Neuronal stem cell (in vitro differentiated cells): Measurements from ENCODE around the gene KLRK1.

Source experiments
- DNase-seq: peaks from one replicate; pipeline ENCODE4 v3.0.0-alpha.2; 2013; ENCODE audit warnings: low spot score
- H2AFZ ChIP-seq: one replicate; pipeline ENCODE4 v1.6.1; 2013; ENCODE audit warnings: mild to moderate bottlenecking, low read length, inconsistent platforms
- H2AK5ac ChIP-seq: 2 replicates; pipeline ENCODE4 v1.6.1; 2013; ENCODE audit warnings: low read depth, mild to moderate bottlenecking, inconsistent platforms, low read length, moderate library complexity, mixed read lengths
- H2BK120ac ChIP-seq: 2 replicates; pipeline ENCODE4 v1.6.1; 2013; ENCODE audit warnings: low read depth, mild to moderate bottlenecking, inconsistent platforms, low read length, moderate library complexity, mixed read lengths
- H2BK12ac ChIP-seq: one replicate; pipeline ENCODE4 v1.6.1; 2013; ENCODE audit warnings: low read length, inconsistent platforms
- H2BK15ac ChIP-seq: 2 replicates; pipeline ENCODE4 v1.6.1; 2013; ENCODE audit warnings: mild to moderate bottlenecking, low read length, inconsistent platforms, mixed read lengths
- H2BK5ac ChIP-seq: one replicate; pipeline ENCODE4 v1.6.1; 2013; ENCODE audit warnings: inconsistent platforms, mild to moderate bottlenecking, low read length, moderate library complexity
- H3K14ac ChIP-seq: one replicate; pipeline ENCODE4 v1.6.1; 2013; ENCODE audit warnings: low read length, inconsistent platforms
- H3K18ac ChIP-seq: 2 replicates; pipeline ENCODE4 v1.6.1; 2013; ENCODE audit warnings: low read length, inconsistent platforms
- H3K23ac ChIP-seq: 2 replicates; pipeline ENCODE4 v1.6.1; 2013; ENCODE audit warnings: low read depth, mild to moderate bottlenecking, mixed read lengths, low read length, inconsistent platforms; ENCODE audit not compliant: poor library complexity
- H3K27ac ChIP-seq: replicated peaks from 3 replicates; pipeline ENCODE4 v1.5.1; 2013; ENCODE audit warnings: low read length, inconsistent platforms
- H3K27me3 ChIP-seq, 3 experiments: 2 replicates each; pipeline ENCODE4 v1.6.1; 2013; ENCODE audit warnings: low read length in 3 of 3, mild to moderate bottlenecking in 2 of 3, inconsistent platforms in 1 of 3, low read depth in 1 of 3, mixed read lengths in 1 of 3, moderate library complexity in 1 of 3; ENCODE audit not compliant: control insufficient read depth in 3 of 3, insufficient read depth in 3 of 3
- H3K36me3 ChIP-seq, 2 donors: replicated peaks in 1 of 2; 2 replicates each; pipeline ENCODE4 v1.6.1; 2013; ENCODE audit warnings: low read length in 2 of 2; ENCODE audit not compliant: control insufficient read depth in 2 of 2, insufficient read depth in 2 of 2
- H3K4ac ChIP-seq: 2 replicates; pipeline ENCODE4 v1.6.1; 2013; ENCODE audit warnings: inconsistent platforms, mild to moderate bottlenecking, low read length, moderate library complexity
- H3K4me1 ChIP-seq, 2 donors: 1 replicate in 1 of 2; 2 replicates in 1 of 2; pipeline ENCODE4 v1.6.1; 2013; ENCODE audit warnings: low read length in 2 of 2, low read depth in 1 of 2; ENCODE audit not compliant: control insufficient read depth in 2 of 2, insufficient read depth in 1 of 2
- H3K4me2 ChIP-seq: one replicate; pipeline ENCODE4 v1.6.1; 2013; ENCODE audit warnings: mild to moderate bottlenecking, low read length, inconsistent platforms; ENCODE audit not compliant: insufficient read depth, poor library complexity, severe bottlenecking
- H3K4me3 ChIP-seq, 2 donors: 2 replicates each; pipeline ENCODE4 v1.5.1; 2013; ENCODE audit warnings: low read length in 2 of 2, mild to moderate bottlenecking in 2 of 2, inconsistent platforms in 1 of 2, moderate library complexity in 1 of 2
- H3K79me1 ChIP-seq: one replicate; pipeline ENCODE4 v1.6.1; 2013; ENCODE audit warnings: low read depth, mild to moderate bottlenecking, inconsistent platforms, low read length, moderate library complexity
- H3K9ac ChIP-seq: one replicate; pipeline ENCODE4 v1.6.1; 2013; ENCODE audit warnings: mild to moderate bottlenecking, low read depth, low read length, inconsistent platforms; ENCODE audit not compliant: poor library complexity
- H3K9me3 ChIP-seq, 2 donors: replicated peaks in 1 of 2; 2 replicates each; pipeline versions ENCODE3 to v1.6.1; 2013; ENCODE audit warnings: low read length in 2 of 2, mild to moderate bottlenecking in 2 of 2, inconsistent platforms in 1 of 2, low read depth in 1 of 2, mixed read lengths in 1 of 2, moderate library complexity in 1 of 2; ENCODE audit not compliant: control insufficient read depth in 2 of 2, insufficient read depth in 1 of 2
- H4K8ac ChIP-seq: one replicate; pipeline ENCODE4 v1.6.1; 2013; ENCODE audit warnings: low read depth, mild to moderate bottlenecking, inconsistent platforms, low read length, moderate library complexity
- H4K91ac ChIP-seq: one replicate; pipeline ENCODE4 v1.6.1; 2013; ENCODE audit warnings: low read length, low read depth, mild to moderate bottlenecking, inconsistent platforms; ENCODE audit not compliant: poor library complexity
- WGBS, 2 donors: extraction: QIAGEN DNeasy Blood & Tissue Kit; methylation state at CpG; one replicate each; pipeline ENCODE4 v1.1.7; 2013; ENCODE audit warnings: missing lambda C conversion rate in 2 of 2, mixed read lengths in 1 of 2; ENCODE audit not compliant: insufficient read length in 2 of 2, insufficient replicate concordance in 1 of 2; ENCODE audit errors: extremely low coverage in 2 of 2; 5-methylcytosine and 5-hydroxymethylcytosine counted together

Gene KLRK1

DNA sequence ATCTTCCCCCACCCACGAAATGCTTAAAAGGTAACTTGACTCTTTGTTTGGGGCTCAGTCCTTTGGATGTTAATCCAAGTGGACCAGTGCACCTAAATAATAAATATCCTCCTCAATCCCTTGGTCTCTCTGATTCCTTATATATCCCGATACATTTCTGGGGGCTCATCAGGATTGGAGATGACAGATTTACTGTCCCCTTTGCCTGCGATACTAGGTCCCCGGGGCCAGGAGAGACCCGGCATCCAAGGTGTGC lies 26.3 kb downstream of the KLRK1 start:
- H4K8ac ChIP-seq, result no peak overlapping the region
- no peaks in the 10 kb centered on the region for H3K36me3 ChIP-seq
- H2BK12ac ChIP-seq, result peak overlapping the region; percentile 59
- H3K4me3 ChIP-seq, result no peak overlapping the region
- peak overlapping the region; percentile 14 for H3K4me2 ChIP-seq
- peak overlapping the region; percentile 38 for H3K18ac ChIP-seq
- H3K23ac ChIP-seq, result no peak overlapping the region
- no peaks in the 10 kb centered on the region for H3K27me3 ChIP-seq
- no peak overlapping the region for H3K14ac ChIP-seq
- no peak overlapping the region for H2BK120ac ChIP-seq
- H3K4me1 ChIP-seq, result peaks cover 7 to 26% of the 10 kb centered on the region in 2 donors
- peaks cover 0 to 4% of the 10 kb centered on the region in 2 donors for H3K9me3 ChIP-seq
- no peak overlapping the region for H4K91ac ChIP-seq
- H2AK5ac ChIP-seq, result no peak overlapping the region
- H2BK5ac ChIP-seq, result no peak overlapping the region
- no CpG with 5 or more reads among the region's 5 CpGs for WGBS, 2 donors
- H2BK15ac ChIP-seq, result peak overlapping the region; percentile 11
- peak overlapping the region; percentile 94 for H2AFZ ChIP-seq
- no peak overlapping the region for H3K4ac ChIP-seq
- no peaks in the 10 kb centered on the region for H3K79me1 ChIP-seq
- DNase-seq, result no peak
- no peak overlapping the region for H3K9ac ChIP-seq
- H3K27ac ChIP-seq, result no peak overlapping the region

DNA sequence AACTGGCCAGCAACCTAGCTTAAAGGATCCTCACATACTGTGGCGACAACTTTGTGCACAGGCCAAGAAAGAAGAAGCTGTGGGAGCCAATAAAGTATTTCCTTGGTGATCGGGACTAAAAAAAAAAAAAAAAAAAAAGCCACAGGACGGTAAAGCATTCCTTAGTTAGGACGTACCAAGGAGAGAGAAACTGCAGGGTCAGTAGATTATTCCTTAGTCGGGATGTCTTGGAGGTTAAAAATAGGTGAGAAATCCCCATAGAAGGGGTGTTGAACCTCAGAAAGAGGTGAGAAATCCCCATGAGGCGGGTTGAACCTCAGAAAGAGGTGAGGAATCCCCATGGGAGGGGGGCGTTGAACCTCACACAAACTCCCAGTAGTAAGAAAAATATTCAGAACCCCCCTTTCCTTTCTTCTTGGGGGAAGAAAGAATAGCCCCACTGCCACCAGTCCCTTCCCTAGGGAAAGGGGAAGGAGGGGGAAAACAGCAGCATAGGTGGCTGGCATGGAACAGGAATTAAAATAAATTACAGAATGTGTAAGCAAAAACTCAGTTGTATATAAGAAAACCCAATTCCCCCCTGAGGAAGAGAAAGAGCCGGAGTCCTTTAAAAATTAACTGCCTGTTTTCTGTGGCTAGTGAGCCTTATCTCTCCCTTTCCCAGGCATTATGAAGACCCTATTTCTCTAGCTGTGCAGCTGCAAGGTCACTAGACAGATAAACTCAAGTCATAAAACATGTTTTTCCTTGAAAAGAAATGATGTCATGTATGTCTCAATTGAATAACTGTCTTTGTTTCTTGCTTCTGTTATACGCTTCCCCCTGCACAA lies 26.8 kb downstream of the KLRK1 start:
- no peak for DNase-seq
- Histone ChIP-seq H3K36me3 (no peaks in the 10 kb centered on the region), H2AFZ (peak overlapping the region; percentile 94), H3K79me1 (no peaks in the 10 kb centered on the region), H3K9me3 (peaks cover 0 to 4% of the 10 kb centered on the region in 2 donors), H2BK120ac (no peak overlapping the region), H4K91ac (no peak overlapping the region), H3K18ac (no peak overlapping the region), H3K4me3 (no peak overlapping the region), H2AK5ac (no peak overlapping the region), H2BK12ac (no peak overlapping the region), H3K9ac (no peak overlapping the region), H2BK5ac (no peak overlapping the region), H2BK15ac (no peak overlapping the region), H3K27ac (no peak overlapping the region), H3K27me3 (no peaks in the 10 kb centered on the region), H3K4me1 (peaks cover 7 to 26% of the 10 kb centered on the region in 2 donors), H3K23ac (no peak overlapping the region), H3K14ac (no peak overlapping the region), H3K4ac (no peak overlapping the region), H3K4me2 (no peak overlapping the region), H4K8ac (no peak overlapping the region)
- WGBS, 2 donors, result no CpG with 5 or more reads among the region's 9 CpGs

- Histone ChIP-seq H2AK5ac (no peak overlapping the region), H2BK12ac (no peak overlapping the region), H2BK120ac (no peak overlapping the region), H2BK5ac (no peak overlapping the region), H3K23ac (no peak overlapping the region), H3K18ac (no peak overlapping the region), H2BK15ac (no peak overlapping the region), H3K14ac (no peak overlapping the region), H3K27ac (no peak overlapping the region), H3K79me1 (no peaks in the 10 kb centered on the region), H4K8ac (no peak overlapping the region), H4K91ac (no peak overlapping the region), H3K9ac (no peak overlapping the region), H3K27me3 (no peaks in the 10 kb centered on the region), H3K4me2 (no peak overlapping the region), H3K36me3 (no peaks in the 10 kb centered on the region), H3K4me3 (no peak overlapping the region), H3K4me1 (peaks cover 7 to 26% of the 10 kb centered on the region in 2 donors), H2AFZ (no peak overlapping the region), H3K4ac (no peak overlapping the region), H3K9me3 (peaks cover 0 to 4% of the 10 kb centered on the region in 2 donors)
- no CpG with 5 or more reads among the region's 3 CpGs for WGBS, 2 donors
- DNase-seq, result no peak
Observed at GRCh38 chr12:10362325-10362724, 27.5 kb downstream of the KLRK1 start.

DNA sequence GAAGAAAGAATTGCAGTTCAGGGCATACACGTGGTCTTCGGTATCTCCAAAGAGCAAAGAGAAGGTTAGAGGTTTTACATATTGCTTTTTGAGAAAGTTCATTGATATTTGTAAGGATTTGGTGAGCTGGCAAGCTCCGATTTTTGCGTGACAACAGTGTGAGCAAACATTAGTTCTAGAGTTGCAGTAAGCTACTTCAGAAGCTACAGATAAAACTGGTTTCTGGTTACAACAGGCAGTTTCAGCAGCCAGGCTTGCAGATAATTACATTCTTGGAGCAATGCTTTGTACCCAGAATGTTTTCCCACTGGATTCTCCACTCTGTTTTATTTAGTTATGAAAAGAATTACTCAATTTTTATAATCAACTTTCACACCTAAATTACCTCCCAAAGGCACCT lies 28.2 kb downstream of the KLRK1 start:
- Histone ChIP-seq H2AFZ (peak overlapping the region; percentile 19), H3K18ac (no peak overlapping the region), H3K27me3 (no peaks in the 10 kb centered on the region), H2AK5ac (no peak overlapping the region), H2BK12ac (no peak overlapping the region), H3K4me1 (peaks cover 7 to 26% of the 10 kb centered on the region in 2 donors), H3K4me2 (no peak overlapping the region), H3K36me3 (no peaks in the 10 kb centered on the region), H3K9me3 (peaks cover 0 to 4% of the 10 kb centered on the region in 2 donors), H3K14ac (no peak overlapping the region), H3K4ac (no peak overlapping the region), H3K79me1 (no peaks in the 10 kb centered on the region), H4K8ac (no peak overlapping the region), H2BK5ac (no peak overlapping the region), H3K4me3 (no peak overlapping the region), H3K9ac (no peak overlapping the region), H2BK15ac (no peak overlapping the region), H2BK120ac (no peak overlapping the region), H3K27ac (no peak overlapping the region), H4K91ac (no peak overlapping the region), H3K23ac (no peak overlapping the region)
- DNase-seq, result no peak
- WGBS, 2 donors, result no CpG with 5 or more reads among the region's 4 CpGs
